ENCODE data around the gene GAB2. TPM values are rescaled to one million over a fixed set of nuclear protein-coding genes. Genes with fewer than 3 reads are reported as not detected.

Gene GAB2
- total RNA-seq, 1 experiment from 2014 or later: 3.3 TPM

- H2BK12ac ChIP-seq (ENCODE audit: insufficient read length, low read depth, low read length): no peak overlapping the region
- no peak overlapping the region for H3K27ac ChIP-seq (ENCODE audit: insufficient read length, low read depth, low read length)
- no peaks in the 10 kb centered on the region for H3K4me1 ChIP-seq (ENCODE audit: insufficient read depth, low read length)
- H3K56ac ChIP-seq (ENCODE audit: insufficient read length, low read depth, low read length): no peak overlapping the region
- H3K36me3 Mint-ChIP-seq (ENCODE audit: insufficient read depth in 1 of 3, low read depth in 3 of 3): peaks cover 0 to 8% (median 0%) of the 10 kb centered on the region in 3 experiments; a peak in 2 of 7 replicates
- H3K9me3 ChIP-seq (ENCODE audit: control insufficient read depth, low read depth, low read length): no peaks in the 10 kb centered on the region
- peaks cover 3 to 9% of the 10 kb centered on the region in 2 experiments for H3K4me1 Mint-ChIP-seq
- H2AFZ ChIP-seq (ENCODE audit: low read length): no peak overlapping the region
- H3K18ac ChIP-seq (ENCODE audit: insufficient read length, low read depth, low read length): no peak overlapping the region
- H3K4me3 Mint-ChIP-seq: no peak overlapping the region
- no peaks in the 10 kb centered on the region for H3K79me2 ChIP-seq (ENCODE audit: insufficient read depth, low read length)
- H2BK15ac ChIP-seq (ENCODE audit: low read depth, low read length): no peak overlapping the region
- no peak overlapping the region for H3T11ph ChIP-seq (ENCODE audit: low read length)
- no CpG with 5 or more reads among the region's 4 CpGs for WGBS (ENCODE audit: extremely low coverage, insufficient read length, low lambda C conversion rate)
- H3K79me1 ChIP-seq (ENCODE audit: insufficient read depth, low read depth, low read length, poor library complexity, severe bottlenecking): no peaks in the 10 kb centered on the region
- H4K91ac ChIP-seq (ENCODE audit: insufficient read length, low read depth, low read length): no peak overlapping the region
- H2BK5ac ChIP-seq (ENCODE audit: insufficient read length, low read length): no peak overlapping the region
- no peaks in the 10 kb centered on the region for H3K27me3 ChIP-seq (ENCODE audit: insufficient read depth, low read length)
- no peak overlapping the region for H3K23ac ChIP-seq (ENCODE audit: insufficient read length, low read depth, low read length)
- no peak overlapping the region for H2AK5ac ChIP-seq (ENCODE audit: insufficient read length, low read length)
- DNase-seq: no peak
- H3K4ac ChIP-seq (ENCODE audit: low read depth, low read length): no peak overlapping the region
- no peaks in the 10 kb centered on the region for H3K23me2 ChIP-seq (ENCODE audit: insufficient read length, low read depth, low read length, poor library complexity, severe bottlenecking)
- TF ChIP-seq CTCF (conservative IDR thresholded peaks at IDR 0.05): no peak
- no peaks in the 10 kb centered on the region for H4K20me1 ChIP-seq (ENCODE audit: control insufficient read depth, insufficient read depth, insufficient read length)
- H4K8ac ChIP-seq (replicated peaks; ENCODE audit: insufficient read length, low read depth, low read length): no peak overlapping the region
- no peak overlapping the region for H4K5ac ChIP-seq (ENCODE audit: insufficient read length, low read depth, low read length)
- H2BK120ac ChIP-seq (ENCODE audit: low read depth, low read length, poor library complexity, severe bottlenecking): no peak overlapping the region
- H3K9me3 Mint-ChIP-seq: no peaks in the 10 kb centered on the region; a peak in 1 of 5 replicates
- no peak overlapping the region for H3K4me2 ChIP-seq (ENCODE audit: insufficient read depth, insufficient read length, low read length)
- H3K27ac Mint-ChIP-seq: no peak overlapping the region
- H3K27me3 Mint-ChIP-seq (ENCODE audit: low read depth): no peaks in the 10 kb centered on the region
- H3K9ac ChIP-seq (ENCODE audit: extremely low read depth, insufficient read length, low read length): no peak overlapping the region
- H2BK20ac ChIP-seq (ENCODE audit: low read depth, low read length, poor library complexity, severe bottlenecking): no peak overlapping the region
- H3K14ac ChIP-seq (ENCODE audit: insufficient read depth, low read length): no peak overlapping the region
Observed at GRCh38 chr11:78312712-78313111, 104.9 kb downstream of the GAB2 start.

Measured in H9 (cell line).